Measurements from ENCODE around the gene GATA6.

Gene GATA6

DNA sequence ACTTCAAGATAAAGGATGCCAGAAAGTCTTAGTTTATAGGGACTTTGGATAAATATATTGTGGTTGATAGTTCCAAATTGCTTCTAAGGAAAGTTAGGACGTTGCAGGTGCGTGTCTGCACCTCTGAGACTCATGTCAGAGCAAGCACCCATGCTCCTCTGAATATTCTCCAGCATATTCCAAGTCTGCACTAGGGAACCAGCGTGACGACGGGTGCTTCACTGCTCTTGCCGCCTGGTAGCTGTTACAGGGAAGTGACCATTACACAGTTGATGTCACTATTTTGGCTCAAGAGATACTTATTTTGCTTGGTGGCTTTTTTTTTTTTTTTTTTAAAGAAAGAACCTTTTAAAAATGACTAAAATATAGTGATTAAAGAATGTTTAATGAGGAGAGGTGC is 35.6 kb downstream of the GATA6 start:
- H2AFZ ChIP-seq (ENCODE audit: low read depth, low read length) = no peak overlapping the region
- no peak for ATAC-seq (ENCODE audit: insufficient read depth, low read depth)
- no peaks in the 10 kb centered on the region for H3K4me1 ChIP-seq (ENCODE audit: insufficient read depth, low read length)
- no peaks in the 10 kb centered on the region for H4K20me1 ChIP-seq (ENCODE audit: insufficient read depth, low read length)
- H3K36me3 ChIP-seq (ENCODE audit: insufficient read depth, low read length) = no peaks in the 10 kb centered on the region
- TF ChIP-seq, protein P1, sequence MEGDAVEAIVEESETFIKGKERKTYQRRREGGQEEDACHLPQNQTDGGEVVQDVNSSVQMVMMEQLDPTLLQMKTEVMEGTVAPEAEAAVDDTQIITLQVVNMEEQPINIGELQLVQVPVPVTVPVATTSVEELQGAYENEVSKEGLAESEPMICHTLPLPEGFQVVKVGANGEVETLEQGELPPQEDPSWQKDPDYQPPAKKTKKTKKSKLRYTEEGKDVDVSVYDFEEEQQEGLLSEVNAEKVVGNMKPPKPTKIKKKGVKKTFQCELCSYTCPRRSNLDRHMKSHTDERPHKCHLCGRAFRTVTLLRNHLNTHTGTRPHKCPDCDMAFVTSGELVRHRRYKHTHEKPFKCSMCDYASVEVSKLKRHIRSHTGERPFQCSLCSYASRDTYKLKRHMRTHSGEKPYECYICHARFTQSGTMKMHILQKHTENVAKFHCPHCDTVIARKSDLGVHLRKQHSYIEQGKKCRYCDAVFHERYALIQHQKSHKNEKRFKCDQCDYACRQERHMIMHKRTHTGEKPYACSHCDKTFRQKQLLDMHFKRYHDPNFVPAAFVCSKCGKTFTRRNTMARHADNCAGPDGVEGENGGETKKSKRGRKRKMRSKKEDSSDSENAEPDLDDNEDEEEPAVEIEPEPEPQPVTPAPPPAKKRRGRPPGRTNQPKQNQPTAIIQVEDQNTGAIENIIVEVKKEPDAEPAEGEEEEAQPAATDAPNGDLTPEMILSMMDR (IDR thresholded peaks at IDR 0.05; ENCODE audit: borderline replicate concordance, extremely low read depth, low read length, poor library complexity, severe bottlenecking) = no peak
- no peak for TF ChIP-seq EZH2 (IDR thresholded peaks at IDR 0.05; ENCODE audit: borderline replicate concordance, low read depth, low read length, severe bottlenecking)
- no peak overlapping the region for H3K9ac ChIP-seq (ENCODE audit: low read depth, low read length)
- H3K4me3 ChIP-seq (ENCODE audit: low read depth in 1 of 2, low read length in 2 of 2) = no peak overlapping the region
- no peaks in the 10 kb centered on the region for H3K9me3 ChIP-seq (ENCODE audit: insufficient read depth, low read length, severe bottlenecking)
- no peak overlapping the region for H3K27ac ChIP-seq (ENCODE audit: low read length)
- no peaks in the 10 kb centered on the region for H3K79me2 ChIP-seq (ENCODE audit: insufficient read depth, low read length)
- H3K4me2 ChIP-seq (ENCODE audit: insufficient read depth, low read length) = no peak overlapping the region
- peaks cover 13% of the 10 kb centered on the region for H3K27me3 ChIP-seq (ENCODE audit: insufficient read depth, low read length, poor library complexity)
- DNase-seq = no peak

DNA sequence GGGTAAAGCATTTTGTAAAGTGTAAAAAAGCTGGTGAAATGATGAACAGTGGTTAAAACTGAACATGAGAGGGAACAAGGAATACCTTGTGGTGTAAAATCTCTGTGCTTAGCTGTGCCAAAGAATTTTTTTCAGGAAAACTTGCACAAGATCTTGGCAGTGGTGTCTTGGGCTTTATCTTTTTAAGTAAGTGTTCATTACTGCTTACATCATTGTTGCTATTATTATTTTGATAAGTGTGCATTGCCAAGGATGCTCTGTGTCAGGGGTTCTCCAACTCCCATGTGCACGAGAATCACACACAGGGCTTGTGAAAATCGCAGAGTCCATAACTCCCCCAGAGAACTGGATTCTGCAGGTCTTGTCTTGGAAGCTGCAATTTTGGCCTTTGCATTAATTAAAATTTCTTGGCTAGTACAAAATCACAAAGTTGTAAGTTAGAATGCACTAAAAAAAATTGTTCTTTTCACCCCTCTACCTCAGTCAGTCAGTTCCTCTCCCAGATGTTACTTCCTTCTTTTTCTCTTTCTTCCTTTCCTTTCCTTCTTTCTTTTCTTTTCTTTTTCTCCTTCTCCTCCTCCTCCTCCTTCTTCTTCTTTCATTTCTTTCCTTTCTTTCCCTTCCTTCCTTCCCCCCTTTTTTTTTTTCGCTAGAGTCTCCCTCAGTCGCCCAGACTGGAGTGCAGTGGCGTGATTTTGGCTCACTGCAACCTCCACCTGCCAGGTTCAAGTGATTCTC is 37.8 kb downstream of the GATA6 start:
- TF ChIP-seq EZH2 (IDR thresholded peaks at IDR 0.05; ENCODE audit: borderline replicate concordance, low read depth, low read length, severe bottlenecking) = no peak
- TF ChIP-seq, protein P1 (IDR thresholded peaks at IDR 0.05; ENCODE audit: borderline replicate concordance, extremely low read depth, low read length, poor library complexity, severe bottlenecking) = no peak
- Histone ChIP-seq H3K9ac (ENCODE audit: low read depth, low read length) (no peak overlapping the region), H3K4me3 (ENCODE audit: low read depth in 1 of 2, low read length in 2 of 2) (no peak overlapping the region), H3K4me2 (ENCODE audit: insufficient read depth, low read length) (no peak overlapping the region), H3K27me3 (ENCODE audit: insufficient read depth, low read length, poor library complexity) (peaks cover 12% of the 10 kb centered on the region), H3K36me3 (ENCODE audit: insufficient read depth, low read length) (no peaks in the 10 kb centered on the region), H2AFZ (ENCODE audit: low read depth, low read length) (no peak overlapping the region), H3K79me2 (ENCODE audit: insufficient read depth, low read length) (no peaks in the 10 kb centered on the region), H3K27ac (ENCODE audit: low read length) (no peak overlapping the region), H3K9me3 (ENCODE audit: insufficient read depth, low read length, severe bottlenecking) (no peaks in the 10 kb centered on the region), H4K20me1 (ENCODE audit: insufficient read depth, low read length) (no peaks in the 10 kb centered on the region), H3K4me1 (ENCODE audit: insufficient read depth, low read length) (no peaks in the 10 kb centered on the region)
- ATAC-seq (ENCODE audit: insufficient read depth, low read depth) = no peak
- no peak for DNase-seq

DNA sequence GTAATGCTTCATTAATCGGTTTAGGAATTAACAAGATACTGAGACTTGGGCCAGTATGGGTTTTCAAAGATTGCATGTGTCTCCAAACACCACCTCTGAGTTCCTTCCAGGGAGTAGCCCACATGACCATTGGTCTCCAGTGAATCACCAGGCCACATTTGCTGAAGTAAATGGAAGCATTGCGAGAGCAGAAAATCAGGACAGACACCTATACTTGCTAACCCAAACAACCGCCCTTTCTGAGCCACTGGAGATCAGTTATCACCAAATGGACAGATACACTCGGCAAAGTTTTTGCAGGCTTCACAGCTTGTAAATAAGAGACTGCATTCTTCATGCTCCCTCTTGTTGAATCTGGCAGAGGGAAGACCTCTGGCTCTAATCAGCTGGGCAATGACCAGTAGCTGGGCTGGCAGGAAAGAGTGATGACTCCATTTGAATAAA is 40.9 kb downstream of the GATA6 start:
- Histone ChIP-seq H3K4me1 (ENCODE audit: insufficient read depth, low read length) (no peaks in the 10 kb centered on the region), H3K79me2 (ENCODE audit: insufficient read depth, low read length) (no peaks in the 10 kb centered on the region), H3K27ac (ENCODE audit: low read length) (no peak overlapping the region), H3K9ac (ENCODE audit: low read depth, low read length) (no peak overlapping the region), H3K36me3 (ENCODE audit: insufficient read depth, low read length) (no peaks in the 10 kb centered on the region), H3K9me3 (ENCODE audit: insufficient read depth, low read length, severe bottlenecking) (no peaks in the 10 kb centered on the region), H2AFZ (ENCODE audit: low read depth, low read length) (no peak overlapping the region), H3K4me2 (ENCODE audit: insufficient read depth, low read length) (no peak overlapping the region), H3K4me3 (ENCODE audit: low read depth in 1 of 2, low read length in 2 of 2) (no peak overlapping the region), H3K27me3 (ENCODE audit: insufficient read depth, low read length, poor library complexity) (no peaks in the 10 kb centered on the region), H4K20me1 (ENCODE audit: insufficient read depth, low read length) (no peaks in the 10 kb centered on the region)
- TF ChIP-seq, protein P1 (IDR thresholded peaks at IDR 0.05; ENCODE audit: borderline replicate concordance, extremely low read depth, low read length, poor library complexity, severe bottlenecking) = no peak
- no peak for TF ChIP-seq EZH2 (IDR thresholded peaks at IDR 0.05; ENCODE audit: borderline replicate concordance, low read depth, low read length, severe bottlenecking)
- ATAC-seq (ENCODE audit: insufficient read depth, low read depth) (no peak), DNase-seq (no peak)
